HPDE6-E6E7 (cell line): Measurements from ENCODE around the gene TAGLN3.
"Not testable (repeated sequence)": the region's sequence is repeated elsewhere in the genome, so short reads cannot be mapped to it uniquely, and the experiment has no call there.

Experiments
- DNase-seq: peaks from one replicate; pipeline ENCODE4 v3.0.0; 2011; ENCODE audit warnings: missing footprints; ENCODE audit errors: extremely low spot score

Gene TAGLN3

DNA sequence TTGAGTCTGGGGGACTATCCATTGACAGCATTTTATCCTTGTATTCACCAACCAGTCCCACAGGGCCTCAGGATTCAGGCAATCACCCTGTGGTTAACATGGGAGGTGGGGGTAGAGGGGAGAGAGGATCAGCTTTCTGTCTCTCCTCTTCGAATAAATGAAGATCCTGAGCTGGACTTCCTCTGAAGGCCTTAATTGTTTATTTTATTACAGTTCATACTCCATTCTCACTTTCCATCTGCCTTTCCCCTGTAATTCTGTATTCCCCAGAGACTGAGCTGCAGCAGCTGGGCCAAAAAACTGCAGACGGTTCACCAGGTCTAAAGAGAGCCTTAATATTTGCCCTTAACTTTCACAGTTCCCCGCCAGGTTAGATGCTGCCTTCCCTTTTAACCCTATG, 11.9 kb downstream of the TAGLN3 start:
- DNase-seq = no peak

DNA sequence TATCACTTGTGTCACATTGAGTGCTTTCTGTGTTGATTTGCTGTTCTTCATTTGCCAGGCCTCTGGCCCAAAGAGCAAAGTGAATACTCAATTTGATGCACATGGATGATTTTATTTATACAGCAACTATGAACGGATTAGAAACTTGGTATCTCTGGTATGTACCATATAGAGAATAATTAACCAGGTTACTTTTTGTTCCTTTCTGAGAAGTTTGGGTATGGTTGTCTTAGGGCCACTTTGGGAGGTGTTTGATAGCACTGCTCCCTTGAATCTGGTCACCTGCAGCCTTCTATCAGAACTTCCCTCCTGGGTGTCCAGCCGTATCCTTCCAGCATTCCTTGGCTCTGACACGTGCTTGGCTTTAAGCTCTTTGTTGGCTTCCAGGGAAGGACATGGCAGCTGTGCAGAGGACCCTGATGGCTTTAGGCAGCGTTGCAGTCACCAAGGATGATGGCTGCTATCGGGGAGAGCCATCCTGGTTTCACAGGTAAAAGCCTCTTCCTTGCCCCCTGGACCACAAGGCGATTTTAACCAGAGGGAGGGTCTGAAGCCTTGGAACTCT, 12.7 kb downstream of the TAGLN3 start:
- no peak for DNase-seq

DNA sequence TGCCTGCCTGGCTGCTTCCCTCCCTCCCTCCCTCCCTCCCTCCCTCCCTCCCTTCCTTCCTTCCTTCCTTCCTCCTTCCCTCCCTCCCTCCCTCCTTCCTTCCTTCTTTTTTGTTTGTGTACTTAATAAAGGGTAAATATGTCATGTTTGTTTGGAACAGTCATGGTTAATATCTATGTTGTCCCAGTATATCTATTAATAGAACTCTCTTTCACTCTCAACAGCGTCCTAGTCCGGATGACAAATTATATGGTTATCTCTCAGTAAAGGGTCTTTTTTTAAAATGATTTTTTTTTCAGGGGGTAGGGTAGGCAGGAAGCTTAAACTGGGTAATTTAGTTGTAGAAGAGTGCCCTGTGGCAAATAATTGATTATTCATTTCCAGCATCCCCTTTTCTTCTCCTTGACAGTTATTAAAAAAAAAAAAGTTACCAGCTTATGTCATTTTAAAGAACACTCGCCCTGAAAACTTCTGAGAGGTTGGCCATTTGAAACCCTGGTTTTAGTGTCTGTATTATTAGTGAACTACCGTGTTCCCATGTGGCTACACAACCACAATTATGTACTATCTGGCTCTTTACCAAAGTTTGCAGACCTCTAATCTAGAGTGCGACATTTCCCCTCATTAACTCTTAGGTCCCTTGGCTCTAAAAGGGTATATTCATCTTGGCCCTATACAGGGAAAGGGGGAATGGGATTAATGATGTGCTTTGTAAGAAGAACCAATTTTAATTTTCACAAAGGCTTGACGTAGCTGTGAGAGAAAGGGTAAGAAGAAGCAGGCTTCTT, 13.7 kb downstream of the TAGLN3 start:
- no peak for DNase-seq

DNA sequence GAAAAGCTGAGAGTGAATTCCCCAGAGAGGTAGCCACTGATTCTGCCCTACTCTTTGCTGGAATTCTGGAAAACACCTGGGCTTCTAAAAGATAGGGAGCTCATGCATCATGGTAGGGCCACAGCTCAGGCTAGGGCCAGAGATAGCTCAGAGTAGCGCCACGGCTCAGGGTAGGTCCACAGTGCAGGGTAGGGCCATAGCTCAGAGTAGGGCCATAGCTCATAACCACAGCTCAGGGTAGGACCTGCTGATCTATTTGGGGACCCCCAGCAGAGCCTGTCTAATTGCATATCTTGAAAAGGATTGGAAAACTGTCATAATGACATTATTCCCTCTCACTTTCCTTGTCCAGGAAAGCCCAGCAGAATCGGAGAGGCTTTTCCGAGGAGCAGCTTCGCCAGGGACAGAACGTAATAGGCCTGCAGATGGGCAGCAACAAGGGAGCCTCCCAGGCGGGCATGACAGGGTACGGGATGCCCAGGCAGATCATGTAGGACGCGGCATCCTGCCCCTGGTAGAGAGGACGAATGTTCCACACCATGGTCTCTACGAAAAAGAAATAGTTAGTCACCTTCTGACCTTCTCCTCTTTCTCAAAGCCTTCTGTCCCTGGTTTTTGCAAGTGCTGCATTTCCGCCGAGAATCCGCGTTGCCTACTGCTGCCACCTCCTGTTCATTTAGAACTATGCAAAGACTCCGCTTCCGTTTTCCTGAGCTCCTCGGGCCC, 14.5 kb downstream of the TAGLN3 start:
- DNase-seq = peak; percentile 56

DNA sequence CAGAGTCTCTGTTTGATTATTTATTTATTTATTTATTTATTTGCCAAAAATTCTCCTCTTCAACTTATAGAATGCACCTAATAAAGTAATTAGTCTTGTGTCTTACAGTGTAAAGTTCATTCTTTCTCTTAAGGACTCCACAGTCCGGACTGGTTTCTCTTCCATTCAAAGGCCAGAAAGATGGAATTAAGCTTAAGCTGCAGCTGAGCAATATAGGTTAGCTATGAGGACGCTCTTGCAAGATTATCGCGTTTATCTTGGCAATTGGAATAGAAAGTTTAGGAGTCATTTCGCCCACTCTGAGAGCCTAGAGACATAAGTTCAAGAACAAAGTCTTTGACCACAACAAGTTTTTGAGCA, 15.0 kb downstream of the TAGLN3 start:
- no peak for DNase-seq

DNA sequence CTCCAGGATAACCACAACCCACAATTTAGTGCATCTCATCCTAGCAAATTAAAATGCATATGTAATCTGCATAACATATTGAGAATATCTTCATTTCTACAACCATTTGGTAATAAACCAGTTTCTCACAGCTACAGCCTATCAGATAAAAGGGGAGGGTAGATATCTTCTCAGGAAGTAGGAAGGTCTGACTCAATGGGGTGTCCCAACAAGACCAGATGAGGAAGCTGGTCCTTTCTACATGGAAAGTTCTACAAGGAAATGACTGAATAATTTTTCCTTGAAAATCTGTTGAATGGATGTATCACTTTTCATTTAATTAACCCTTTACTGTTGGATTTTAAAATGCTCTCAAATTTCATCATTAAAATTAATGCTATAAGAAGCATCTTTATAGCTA, 18.4 kb downstream of the TAGLN3 start:
- DNase-seq = no peak

DNA sequence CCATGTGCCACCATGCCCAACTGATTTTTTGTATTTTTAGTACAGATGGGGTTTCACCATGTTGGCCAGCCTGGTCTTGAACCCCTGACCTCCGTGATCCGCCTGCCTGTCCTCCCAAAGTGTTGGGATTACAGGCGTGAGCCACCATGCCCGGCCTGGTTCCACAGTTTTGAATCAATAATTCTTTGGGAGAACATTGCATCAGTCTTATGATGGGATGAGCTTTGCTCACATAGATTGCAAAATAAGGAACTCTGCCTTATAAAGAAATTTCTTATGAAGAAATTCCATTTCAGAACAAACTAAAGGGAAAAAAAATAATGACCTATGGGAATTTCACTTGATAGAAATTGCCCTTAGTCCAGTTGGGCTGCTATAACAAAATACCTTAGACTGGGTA, 20.0 kb downstream of the TAGLN3 start:
- no peak for DNase-seq

DNA sequence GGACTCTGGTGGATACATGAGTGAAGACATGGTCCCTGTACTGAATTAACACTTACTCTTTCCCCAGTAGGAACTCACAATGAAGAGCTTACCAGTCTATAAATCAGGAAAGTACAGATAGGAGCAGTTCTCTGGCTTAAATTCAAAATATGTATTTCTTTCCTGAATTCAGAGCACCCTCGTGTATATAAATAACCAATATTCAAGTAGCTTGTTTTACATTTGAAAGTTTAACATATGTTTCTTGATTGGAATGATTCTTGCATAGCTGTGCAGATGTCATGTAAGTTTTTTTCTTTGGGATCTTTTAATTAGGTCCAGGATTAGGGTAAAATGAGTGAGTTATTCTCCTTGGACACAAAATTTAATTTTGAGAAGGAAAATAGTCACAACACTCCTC, 21.0 kb downstream of the TAGLN3 start:
- no peak for DNase-seq

DNA sequence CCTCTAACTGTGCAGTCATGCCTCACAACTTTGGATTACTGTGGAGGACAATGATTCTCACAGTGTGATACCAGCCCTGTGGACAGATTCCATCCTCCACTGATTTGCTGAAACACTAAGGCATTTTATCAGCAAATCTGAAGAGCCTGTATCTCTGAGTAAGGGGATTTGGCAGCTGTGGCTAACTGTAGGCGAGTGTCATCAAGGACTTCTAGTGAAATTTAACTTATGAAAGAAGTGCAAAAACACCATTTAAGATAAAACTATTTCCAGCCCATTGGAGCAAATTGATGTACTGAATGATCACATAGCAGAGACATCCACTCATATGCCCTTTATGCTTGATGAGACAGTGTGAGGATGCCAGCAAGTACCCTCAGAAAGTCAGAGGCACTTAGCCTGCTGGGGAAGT, 22.0 kb downstream of the TAGLN3 start:
- no peak for DNase-seq

DNA sequence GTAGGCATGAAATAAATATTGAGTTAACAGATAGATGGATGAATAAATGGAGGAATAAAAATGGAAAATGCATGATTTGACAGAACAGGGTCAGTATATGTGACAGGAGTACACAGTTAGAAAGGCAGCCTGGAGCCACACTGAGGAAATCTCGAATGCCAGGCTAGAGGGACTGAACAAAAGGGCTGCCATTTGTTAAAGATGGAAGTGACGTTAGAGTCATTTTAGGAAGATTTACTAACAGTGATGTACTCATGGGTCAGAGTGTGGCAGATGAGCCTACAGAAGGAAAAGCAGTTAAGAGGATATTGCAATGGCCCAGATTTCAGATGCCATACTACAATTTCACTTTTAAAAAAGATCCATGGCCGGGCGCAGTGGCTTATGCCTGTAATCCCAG, 28.4 kb downstream of the TAGLN3 start:
- no peak for DNase-seq

DNA sequence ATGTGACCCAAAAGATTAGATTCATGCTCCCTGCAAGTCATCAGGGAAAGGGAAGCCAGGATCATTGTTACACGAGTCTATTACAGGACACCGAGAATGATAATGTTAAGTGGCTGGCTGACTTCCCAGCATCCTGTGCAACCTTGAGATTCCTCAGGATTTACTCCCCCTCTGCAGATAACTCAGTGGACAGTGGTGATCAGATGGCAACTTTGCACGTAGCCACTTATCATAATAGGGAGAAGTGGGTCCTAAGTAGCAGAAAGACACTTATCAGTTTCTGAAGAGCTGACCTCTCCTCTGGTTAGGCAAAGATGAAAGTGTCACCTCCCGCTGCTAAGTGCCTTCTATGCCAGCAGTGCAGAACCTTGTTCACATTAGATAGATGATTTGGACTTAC, 29.1 kb downstream of the TAGLN3 start:
- no peak for DNase-seq

DNA sequence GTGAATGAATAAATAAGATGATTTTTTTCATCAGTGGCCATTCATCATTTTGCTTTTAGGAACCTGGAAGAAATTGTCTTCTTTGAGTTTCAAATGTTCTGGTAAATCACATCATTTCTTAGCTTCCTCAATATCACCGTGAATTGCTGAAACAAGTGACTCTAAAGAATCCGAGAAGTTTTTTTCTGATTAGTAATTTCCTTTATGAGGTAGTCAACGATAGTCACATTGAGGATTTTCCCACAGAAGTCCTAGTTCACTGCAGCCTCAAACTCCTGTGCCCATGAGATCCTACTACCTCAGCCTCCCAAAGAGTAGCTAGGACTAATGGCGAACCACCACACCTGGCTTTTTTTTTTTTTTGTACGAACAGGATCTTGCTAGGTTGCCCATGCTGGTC, 32.2 kb downstream of the TAGLN3 start:
- DNase-seq = no peak

DNA sequence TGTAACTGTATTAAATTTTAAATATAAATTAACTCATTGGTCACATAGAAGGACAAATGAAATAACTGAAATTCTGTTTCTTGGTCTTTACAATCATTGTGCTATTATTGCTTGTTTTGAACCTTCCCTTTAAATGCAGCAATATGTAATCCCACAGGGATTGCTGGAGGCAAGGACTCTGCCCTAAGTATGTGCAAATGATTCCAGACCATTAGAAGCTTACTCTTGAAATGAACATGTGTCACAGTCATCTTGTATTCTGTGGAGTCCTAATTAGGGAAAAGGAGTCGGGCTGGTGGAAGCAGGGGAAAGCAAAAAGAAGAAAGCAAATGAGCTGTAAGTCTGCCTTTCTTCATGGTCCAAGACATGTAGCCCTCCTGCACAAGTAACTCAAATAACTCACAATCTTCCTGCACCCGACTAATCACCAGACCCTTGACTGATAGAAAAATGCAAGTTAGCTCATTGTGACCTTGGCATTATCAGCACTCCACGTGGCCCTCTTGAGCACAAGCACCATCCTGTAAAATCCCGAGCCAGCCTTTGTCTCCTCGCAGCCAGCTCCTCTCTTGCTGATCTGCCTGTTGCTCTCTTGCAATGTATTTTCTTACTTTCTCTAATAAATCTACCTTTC, 33.5 kb downstream of the TAGLN3 start:
- DNase-seq = no peak

DNA sequence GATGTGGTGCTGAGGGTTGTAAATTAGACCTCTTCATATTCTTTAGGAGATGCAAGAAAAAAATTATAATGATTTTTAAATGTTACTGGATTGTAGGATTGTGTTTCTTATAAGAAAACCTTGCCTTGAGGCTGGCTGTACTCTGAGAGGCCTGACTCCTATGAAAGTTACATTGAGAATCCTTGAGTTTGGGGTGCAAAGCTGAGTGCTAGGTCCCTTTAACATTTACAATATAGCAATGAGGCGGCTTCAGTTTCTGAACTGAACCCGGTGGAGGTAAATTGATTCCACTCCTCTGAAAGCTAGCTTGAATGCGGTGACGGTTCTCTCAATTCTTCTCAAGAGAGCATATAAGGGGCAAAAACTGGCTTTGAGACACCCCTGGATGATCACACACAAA, 35.7 kb downstream of the TAGLN3 start, which contains the start of gene TMPRSS7:
TSS of gene TMPRSS7 (plus strand) at position 301 of the 400 bp plus-strand sequence. CDS start 110 bp downstream, outside the sequence.
- no peak for DNase-seq

DNA sequence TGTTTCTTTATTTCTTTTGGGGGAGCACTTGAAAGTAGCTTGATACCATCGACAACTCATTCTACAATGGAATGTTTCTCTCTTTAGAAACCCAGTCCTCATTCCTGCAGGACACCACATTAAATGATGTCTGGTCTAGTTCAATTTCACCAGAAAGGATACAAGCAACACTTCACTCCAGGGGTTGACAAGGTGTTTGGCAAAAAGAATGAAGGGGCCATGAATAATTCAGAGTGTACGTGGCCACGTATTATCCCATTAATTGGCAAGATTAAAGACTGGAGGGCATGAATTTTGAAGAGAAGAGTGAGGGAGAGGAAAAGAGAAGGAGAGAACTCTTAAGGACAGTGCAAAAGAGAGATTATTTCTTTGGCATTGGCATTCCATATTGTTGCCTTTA, 36.5 kb downstream of the TAGLN3 start:
- no peak for DNase-seq

DNA sequence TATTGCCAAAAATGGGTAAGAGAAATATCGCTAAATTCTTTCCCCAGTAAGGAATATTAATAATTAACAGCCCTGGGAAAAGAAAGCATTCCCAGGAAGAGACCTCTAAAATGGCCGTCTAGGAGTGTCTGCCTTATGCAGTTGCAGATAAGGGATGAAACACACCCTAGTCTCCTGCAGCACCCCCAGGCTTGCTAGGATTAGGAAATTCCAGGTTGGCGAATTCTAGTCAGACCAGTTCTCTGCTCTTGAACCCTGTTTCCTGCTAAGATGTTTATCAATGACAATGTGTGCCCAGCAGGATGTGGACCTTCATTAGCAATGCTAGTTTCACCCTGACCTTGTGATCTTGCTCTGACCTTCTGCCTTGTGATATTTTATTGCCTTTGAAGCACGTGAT, 38.5 kb downstream of the TAGLN3 start:
- not testable (repeated sequence) for DNase-seq

DNA sequence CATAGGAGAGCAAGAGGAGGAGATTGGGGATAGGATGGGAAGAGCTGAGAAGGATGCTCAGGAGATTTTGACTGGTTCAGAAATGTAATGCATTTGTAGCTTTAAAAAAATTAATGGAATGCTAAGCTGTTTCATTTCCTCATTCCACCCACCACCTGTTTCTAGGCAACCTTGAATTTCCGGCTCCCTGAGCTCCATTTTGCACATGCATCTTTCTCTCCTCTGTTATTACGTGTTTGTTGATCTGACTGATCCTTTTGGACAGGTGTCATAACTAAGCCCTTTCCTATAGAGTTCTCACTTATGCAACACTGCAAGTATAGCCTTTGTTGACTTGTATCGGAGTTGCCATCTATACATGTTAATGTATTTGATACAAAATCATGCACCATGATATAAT, 40.1 kb downstream of the TAGLN3 start:
- DNase-seq = peak; percentile 32

DNA sequence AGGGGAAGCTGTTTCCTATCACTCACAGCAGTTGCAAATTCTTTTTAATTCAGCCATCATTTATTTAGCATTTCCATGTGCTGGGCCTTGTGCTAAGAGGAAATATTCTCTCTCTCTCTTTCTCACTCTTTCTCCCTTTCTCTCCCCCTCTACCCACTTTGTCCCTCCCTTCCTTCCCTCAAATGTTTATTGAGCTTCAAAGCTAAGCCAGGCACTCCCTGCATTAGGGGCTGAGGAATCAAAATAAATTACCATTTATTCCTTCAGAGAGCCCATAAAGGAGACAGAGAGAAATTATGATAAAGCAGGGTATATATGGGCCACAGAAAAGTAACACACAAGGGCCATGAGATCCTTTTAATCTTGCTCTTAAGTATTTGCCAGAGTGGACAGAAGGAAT, 42.6 kb downstream of the TAGLN3 start:
- no peak for DNase-seq

DNA sequence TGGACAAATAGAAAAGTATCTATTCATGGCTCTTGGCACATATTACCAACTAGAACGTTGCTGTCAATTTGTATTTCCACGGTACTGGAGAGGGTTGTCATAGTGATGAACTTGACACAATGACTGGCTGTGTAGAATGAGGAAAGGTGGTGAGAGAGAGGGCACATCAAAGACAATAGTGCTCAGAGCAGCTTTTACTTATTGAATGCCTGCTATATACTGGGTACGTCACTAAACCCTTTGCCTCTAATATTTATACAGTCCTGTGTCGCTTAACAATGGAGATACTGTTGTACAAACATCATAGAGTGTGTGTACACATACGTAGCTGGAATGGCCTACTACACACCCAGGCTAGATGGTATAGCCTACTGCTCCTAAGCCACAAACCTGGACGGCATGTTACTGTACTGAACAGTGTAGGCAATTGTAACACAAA, 44.1 kb downstream of the TAGLN3 start:
- DNase-seq = no peak

DNA sequence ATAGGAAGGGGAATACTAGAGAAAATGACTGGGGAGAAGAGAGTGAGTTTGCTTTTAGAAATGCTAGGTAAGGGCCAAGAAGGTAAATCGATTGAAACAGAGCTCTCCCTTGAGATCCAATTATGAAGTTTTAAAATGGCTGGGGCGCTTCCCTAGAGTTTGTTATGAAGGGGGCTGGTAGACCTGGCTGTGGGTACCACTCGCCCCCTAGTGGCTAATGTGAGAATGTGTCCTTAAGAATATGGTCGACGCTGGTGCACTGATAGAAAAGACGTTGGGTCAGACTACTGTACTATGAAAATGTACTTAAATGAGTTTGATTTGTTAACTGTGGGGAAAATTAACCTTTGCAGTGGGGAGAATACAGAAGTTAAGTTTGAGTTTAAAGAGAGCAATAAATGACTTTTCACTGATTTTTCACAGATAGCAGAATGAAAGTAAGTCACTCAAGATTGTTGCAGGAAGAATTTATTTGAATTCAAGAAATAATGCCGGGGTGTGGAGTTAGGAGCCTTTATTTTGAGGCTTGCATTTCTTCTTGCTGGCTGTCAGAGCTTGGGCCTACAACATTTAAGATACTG, 45.0 kb downstream of the TAGLN3 start:
- DNase-seq = peak; percentile 54

DNA sequence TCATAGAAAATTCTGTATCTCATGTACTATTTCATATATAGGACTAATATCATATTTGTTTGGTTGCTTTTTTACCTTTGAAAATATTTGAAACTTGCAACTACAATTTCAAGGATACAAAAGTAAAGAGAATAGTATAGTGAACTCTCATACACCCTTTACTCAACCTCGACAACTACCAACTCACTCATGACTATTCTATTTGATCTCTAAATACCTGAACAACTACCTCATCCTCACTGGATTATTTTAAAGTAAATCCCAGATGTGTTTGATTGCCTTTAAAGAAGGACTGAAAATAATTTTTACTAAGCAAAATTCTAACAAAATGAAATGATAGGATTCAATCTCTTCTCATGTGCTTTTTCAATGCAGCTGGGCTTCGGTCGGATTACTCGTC, 47.9 kb downstream of the TAGLN3 start:
- peak; percentile 21 for DNase-seq

DNA sequence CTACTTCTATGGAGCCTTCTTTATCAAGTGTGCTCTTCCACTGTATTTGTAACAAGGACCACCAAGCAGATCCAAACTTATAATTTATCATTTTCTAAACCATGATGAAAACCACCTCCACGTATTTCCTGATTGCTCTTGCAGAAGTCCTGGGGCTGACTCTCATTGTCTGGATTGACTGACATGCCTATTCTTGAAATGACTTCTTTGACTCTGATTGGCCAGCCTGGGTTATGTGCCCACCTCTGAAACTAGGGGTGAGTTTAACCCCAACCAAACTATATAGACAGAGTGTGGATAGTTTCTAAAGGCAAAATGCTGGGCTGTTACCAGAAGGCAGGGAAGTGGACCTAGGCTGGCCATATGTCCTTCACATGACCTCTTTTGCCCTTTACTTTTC, 48.5 kb downstream of the TAGLN3 start:
- DNase-seq = no peak
